SK-N-SH (cell line): ENCODE results near the gene SLAMF9. TPM values are rescaled to one million over a fixed set of nuclear protein-coding genes. Genes with fewer than 3 reads are reported as not detected.

Experiments used
- CTCF ChIA-PET: fragments of 300-600, 350-600 bp; formaldehyde crosslinking; extraction: SDS; loops from one replicate; lab custom pipeline; 2021; lab: Yijun Ruan, JAX
- POLR2A ChIA-PET: fragments of 350-600 bp; sonication (Branson Sonifier 250); formaldehyde crosslinking; extraction: SDS; loops from one replicate; lab custom pipeline; 2020; ENCODE audit warnings: antibody characterized with exemption, inconsistent platforms; lab: Yijun Ruan, JAX
- DNase-seq: peaks from one replicate; pipeline ENCODE4 v3.0.0; 2012
- H2AFZ ChIP-seq: fragments of 200-600 bp; sonication (generic); 2 replicates; pipeline ENCODE4 v1.8.1; 2016; ENCODE audit warnings: antibody characterized with exemption, mild to moderate bottlenecking, low read depth
- H3F3A ChIP-seq: fragments of 200-600 bp; sonication (generic); replicated peaks from 2 replicates; pipeline ENCODE3; 2016; ENCODE audit warnings: antibody characterized with exemption, mild to moderate bottlenecking; ENCODE audit not compliant: insufficient read depth
- H3K27ac ChIP-seq, 2 experiments: fragments of 200-500 bp in 1 of 2; fragments of 200-600 bp in 1 of 2; sonication (Bioruptor generic) in 1 of 2; sonication (generic), shearing (Covaris generic) in 1 of 2; 2 replicates each; pipeline versions ENCODE4 v1.5.1 to v1.6.1; 2014 to 2016; ENCODE audit warnings: low read depth in 2 of 2, inconsistent platforms in 1 of 2, low read length in 1 of 2, mild to moderate bottlenecking in 1 of 2, mixed read lengths in 1 of 2
- H3K27me3 ChIP-seq: fragments of 200-600 bp; sonication (generic), shearing (Covaris generic); 2 replicates; pipeline ENCODE4 v1.6.1; 2016; ENCODE audit warnings: mixed run types; ENCODE audit not compliant: insufficient read depth
- H3K36me3 ChIP-seq, 2 experiments: fragments of 200-500 bp in 1 of 2; fragments of 200-600 bp in 1 of 2; sonication (Bioruptor generic) in 1 of 2; sonication (generic) in 1 of 2; replicated peaks in 1 of 2; 2 replicates each; pipeline versions ENCODE3 to v1.5.1; 2014 to 2016; ENCODE audit warnings: low read length in 1 of 2, mild to moderate bottlenecking in 1 of 2; ENCODE audit not compliant: insufficient read depth in 2 of 2, control insufficient read depth in 1 of 2
- H3K4me1 ChIP-seq, 2 experiments: fragments of 200-500 bp in 1 of 2; fragments of 200-600 bp in 1 of 2; sonication (Bioruptor generic) in 1 of 2; sonication (generic), shearing (Covaris generic) in 1 of 2; 2 replicates each; pipeline versions ENCODE4 v1.5.1 to v1.6.1; 2014 to 2016; ENCODE audit warnings: low read depth in 1 of 2, low read length in 1 of 2, mixed run types in 1 of 2; ENCODE audit not compliant: insufficient read depth in 2 of 2, control insufficient read depth in 1 of 2
- H3K4me2 ChIP-seq: fragments of 200-600 bp; sonication (generic), shearing (Covaris generic); 2 replicates; pipeline ENCODE4 v1.6.1; 2017; ENCODE audit warnings: mixed run types
- H3K4me3 ChIP-seq, 2 experiments: fragments of 200-500 bp in 1 of 2; fragments of 200-600 bp in 1 of 2; sonication (Bioruptor generic) in 1 of 2; sonication (generic), shearing (Covaris generic) in 1 of 2; 2 replicates each; pipeline versions ENCODE4 v1.5.1 to v1.8.1; 2014 to 2016; ENCODE audit warnings: low read depth in 2 of 2, inconsistent platforms in 1 of 2, low read length in 1 of 2, mild to moderate bottlenecking in 1 of 2, mixed read lengths in 1 of 2, moderate library complexity in 1 of 2
- H3K79me2 ChIP-seq: fragments of 200-600 bp; sonication (generic); 2 replicates; pipeline ENCODE4 v1.8.1; 2017; ENCODE audit warnings: mild to moderate bottlenecking; ENCODE audit not compliant: insufficient read depth
- H3K9ac ChIP-seq: fragments of 200-600 bp; sonication (generic); 2 replicates; pipeline ENCODE4 v1.6.1; 2017; ENCODE audit warnings: mixed run types
- H3K9me2 ChIP-seq: fragments of 200-600 bp; sonication (generic); 2 replicates; pipeline ENCODE4 v1.6.1; 2017; ENCODE audit warnings: mixed run types
- H3K9me3 ChIP-seq: fragments of 200-600 bp; sonication (generic); 2 replicates; pipeline ENCODE4 v1.6.1; 2017; ENCODE audit warnings: mixed run types, mild to moderate bottlenecking, moderate library complexity
- H4K20me1 ChIP-seq: fragments of 200-600 bp; sonication (generic); 2 replicates; pipeline ENCODE4 v1.6.1; 2017; ENCODE audit warnings: mild to moderate bottlenecking, mixed run types; ENCODE audit not compliant: insufficient read depth
- EP300 ChIP-seq, 2 experiments: IDR thresholded peaks; 2 replicates each; pipeline versions ENCODE4 v1.4.0 to v1.6.1; 2012; ENCODE audit warnings: borderline replicate concordance in 1 of 2, low read depth in 1 of 2, low read length in 1 of 2
- FOXJ3 ChIP-seq: sonication (generic); formaldehyde crosslinking; IDR thresholded peaks from 2 replicates; pipeline ENCODE4 v1.5.1; 2020; ENCODE audit warnings: mild to moderate bottlenecking, missing genetic modification reagents
- GATA2 ChIP-seq: sonication (generic); formaldehyde crosslinking; IDR thresholded peaks from 2 replicates; pipeline ENCODE4 v1.5.0; 2020; ENCODE audit warnings: mild to moderate bottlenecking, missing genetic modification reagents
- IRF3 ChIP-seq: fragments of 150-350 bp; IDR thresholded peaks from 2 replicates; pipeline ENCODE4 v1.6.1; 2016; ENCODE audit warnings: mild to moderate bottlenecking, low read depth, low read length
- JUND ChIP-seq: IDR thresholded peaks from 2 replicates; pipeline ENCODE4 v1.4.0; 2012
- NFIC ChIP-seq: IDR thresholded peaks from 2 replicates; pipeline ENCODE4 v1.4.0; 2012; ENCODE audit warnings: borderline replicate concordance
- NRF1 ChIP-seq: IDR thresholded peaks from 2 replicates; pipeline ENCODE4 v1.6.1; 2012; ENCODE audit warnings: low read depth, mild to moderate bottlenecking, low read length
- RAD21 ChIP-seq: IDR thresholded peaks from 2 replicates; pipeline ENCODE4 v1.6.1; 2012; ENCODE audit warnings: mild to moderate bottlenecking, low read length
- RCOR1 ChIP-seq: fragments of 150-350 bp; IDR thresholded peaks from 2 replicates; pipeline ENCODE4 v1.6.1; 2017; ENCODE audit warnings: antibody characterized with exemption, low read length
- REST ChIP-seq: IDR thresholded peaks from 2 replicates; pipeline ENCODE4 v1.6.1; 2012; ENCODE audit warnings: mild to moderate bottlenecking, low read depth, low read length, moderate library complexity
- SMC3 ChIP-seq: IDR thresholded peaks from 2 replicates; pipeline ENCODE4 v1.6.1; 2012; ENCODE audit warnings: low read depth, low read length, improper control_type of control experiment
- TCF12 ChIP-seq: IDR thresholded peaks from 2 replicates; pipeline ENCODE4 v1.4.0; 2012
- YY1 ChIP-seq: IDR thresholded peaks from 2 replicates; pipeline ENCODE4 v1.4.0; 2012; ENCODE audit warnings: low read depth, mild to moderate bottlenecking
- ZBTB33 ChIP-seq: IDR thresholded peaks from 2 replicates; pipeline ENCODE4 v1.4.0; 2012; ENCODE audit warnings: low read depth, borderline replicate concordance
- WGBS: methylation state at CpG from one replicate; pipeline ENCODE4 v1.1.6; 2017; ENCODE audit warnings: low lambda C conversion rate; 5-methylcytosine and 5-hydroxymethylcytosine counted together
- polyA plus RNA-seq, 3 experiments: library from polyadenylated mRNA; depleted of rRNA; stranded (reverse); fragments of >200 nt; gene quantifications; 2 replicates each; pipeline ENCODE4 v1.2.3, GENCODE V29; 2012
- TF ChIP-seq, protein P1 (sequence below): IDR thresholded peaks from 2 replicates; pipeline ENCODE4 v1.4.0; 2012; ENCODE audit warnings: low read depth
- TF ChIP-seq, protein P2 (sequence below): fragments of 200-600 bp; sonication (generic); IDR thresholded peaks from 2 replicates; pipeline ENCODE4 v1.6.1; 2017; ENCODE audit warnings: antibody characterized with exemption, mild to moderate bottlenecking, moderate library complexity

The SLAMF9 gene
- polyA plus RNA-seq, 1 of the 3 experiments (the other 2 are of a cell fraction): 0.12 TPM

GRCh38 chr1:159964144-159964543 lies 10.1 kb upstream of the SLAMF9 start:
- H3K9me2 ChIP-seq: no peaks in the 10 kb centered on the region
- ChIA-PET CTCF (interaction anchor here (1.0 to 2.7 kb wide), 3 partner anchors 28 to 43 kb away, joined by 4 to 12 read pairs (median 5); no protein-coding TSS in a partner anchor), POLR2A (no interaction called here)
- H3K4me3 ChIP-seq: no peak overlapping the region
- no peaks in the 10 kb centered on the region for H3K36me3 ChIP-seq
- no peaks in the 10 kb centered on the region for H3K9me3 ChIP-seq
- no peaks in the 10 kb centered on the region for H4K20me1 ChIP-seq
- H3F3A ChIP-seq: no peaks in the 10 kb centered on the region
- H3K4me1 ChIP-seq: no peaks in the 10 kb centered on the region
- no peak overlapping the region for H2AFZ ChIP-seq
- peaks cover 17% of the 10 kb centered on the region; the same call in 1 of the 2 replicates for H3K27me3 ChIP-seq
- WGBS: 46% methylated on average over 3 of the region's 3 CpGs
- no peak for TF ChIP-seq IRF3
- TF ChIP-seq, protein P1, sequence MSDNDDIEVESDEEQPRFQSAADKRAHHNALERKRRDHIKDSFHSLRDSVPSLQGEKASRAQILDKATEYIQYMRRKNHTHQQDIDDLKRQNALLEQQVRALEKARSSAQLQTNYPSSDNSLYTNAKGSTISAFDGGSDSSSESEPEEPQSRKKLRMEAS: no peak
- TF ChIP-seq NRF1: no peak
- no peak for TF ChIP-seq EP300 (IDR thresholded peaks at IDR 0.05; ENCODE audit: borderline replicate concordance in 1 of 2, low read depth in 1 of 2, low read length in 1 of 2)
- no peak for TF ChIP-seq GATA2 (CRISPR knock-in tag)
- no peak for TF ChIP-seq NFIC
- no peak for TF ChIP-seq REST
- TF ChIP-seq, protein P2, sequence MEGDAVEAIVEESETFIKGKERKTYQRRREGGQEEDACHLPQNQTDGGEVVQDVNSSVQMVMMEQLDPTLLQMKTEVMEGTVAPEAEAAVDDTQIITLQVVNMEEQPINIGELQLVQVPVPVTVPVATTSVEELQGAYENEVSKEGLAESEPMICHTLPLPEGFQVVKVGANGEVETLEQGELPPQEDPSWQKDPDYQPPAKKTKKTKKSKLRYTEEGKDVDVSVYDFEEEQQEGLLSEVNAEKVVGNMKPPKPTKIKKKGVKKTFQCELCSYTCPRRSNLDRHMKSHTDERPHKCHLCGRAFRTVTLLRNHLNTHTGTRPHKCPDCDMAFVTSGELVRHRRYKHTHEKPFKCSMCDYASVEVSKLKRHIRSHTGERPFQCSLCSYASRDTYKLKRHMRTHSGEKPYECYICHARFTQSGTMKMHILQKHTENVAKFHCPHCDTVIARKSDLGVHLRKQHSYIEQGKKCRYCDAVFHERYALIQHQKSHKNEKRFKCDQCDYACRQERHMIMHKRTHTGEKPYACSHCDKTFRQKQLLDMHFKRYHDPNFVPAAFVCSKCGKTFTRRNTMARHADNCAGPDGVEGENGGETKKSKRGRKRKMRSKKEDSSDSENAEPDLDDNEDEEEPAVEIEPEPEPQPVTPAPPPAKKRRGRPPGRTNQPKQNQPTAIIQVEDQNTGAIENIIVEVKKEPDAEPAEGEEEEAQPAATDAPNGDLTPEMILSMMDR: no peak
- TF ChIP-seq JUND: no peak
- TF ChIP-seq FOXJ3: no peak
- TF ChIP-seq ZBTB33: no peak
- no peak for TF ChIP-seq SMC3
- no peak for TF ChIP-seq RCOR1
- TF ChIP-seq RAD21: no peak
- no peak for TF ChIP-seq TCF12
- TF ChIP-seq YY1: no peak
- no peak for DNase-seq
- no peak overlapping the region for H3K27ac ChIP-seq
- H3K4me2 ChIP-seq: no peak overlapping the region
- H3K9ac ChIP-seq: no peak overlapping the region
- H3K79me2 ChIP-seq: no peaks in the 10 kb centered on the region
